NCI-H748 (cell line): ENCODE measurements around the gene SLC24A3.
"Not testable (repeated sequence)": the region's sequence is repeated elsewhere in the genome, so short reads cannot be mapped to it uniquely, and the experiment has no call there.

ENCODE experiments used
- DNase-seq: peaks from one replicate; lab custom pipeline; 2025; ENCODE audit not compliant: unreplicated experiment; lab: John Stamatoyannopoulos, UW

The SLC24A3 gene

GRCh38 chr20:19659448-19659847, 447.0 kb downstream of the SLC24A3 start:
- DNase-seq, result no peak

GRCh38 chr20:19660808-19661378, 448.5 kb downstream of the SLC24A3 start:
- no peak for DNase-seq

- peak; percentile 75 for DNase-seq
These were observed 449.5 kb downstream of the SLC24A3 start for GRCh38 chr20:19661717-19662636.

- no peak for DNase-seq
These were observed 450.2 kb downstream of the SLC24A3 start for GRCh38 chr20:19662637-19662995.

- no peak for DNase-seq
These were observed 456.0 kb downstream of the SLC24A3 start for GRCh38 chr20:19668418-19668817.

GRCh38 chr20:19670829-19671228, 458.4 kb downstream of the SLC24A3 start:
- peak; percentile 28 for DNase-seq

GRCh38 chr20:19671374-19671773, 458.9 kb downstream of the SLC24A3 start:
- DNase-seq, result no peak

GRCh38 chr20:19672498-19672897, 460.1 kb downstream of the SLC24A3 start:
- DNase-seq, result peak; percentile 63

GRCh38 chr20:19673575-19673974, 461.1 kb downstream of the SLC24A3 start:
- DNase-seq, result peak; percentile 62

- DNase-seq, result no peak
These were observed 463.8 kb downstream of the SLC24A3 start for GRCh38 chr20:19676202-19676601.

- DNase-seq, result no peak
These were observed 464.9 kb downstream of the SLC24A3 start for GRCh38 chr20:19677336-19677735.

GRCh38 chr20:19678591-19678990, 466.1 kb downstream of the SLC24A3 start:
- DNase-seq, result not testable (repeated sequence)

GRCh38 chr20:19679900-19680495, 467.6 kb downstream of the SLC24A3 start:
- DNase-seq, result no peak

- DNase-seq, result no peak
These were observed 469.8 kb downstream of the SLC24A3 start for GRCh38 chr20:19682249-19682648.

GRCh38 chr20:19683188-19683587, 470.7 kb downstream of the SLC24A3 start:
- DNase-seq, result no peak

- DNase-seq, result no peak
These were observed 471.4 kb downstream of the SLC24A3 start for GRCh38 chr20:19683822-19684221.

GRCh38 chr20:19688031-19688806, 475.8 kb downstream of the SLC24A3 start:
- DNase-seq, result peak; percentile 38

GRCh38 chr20:19690462-19690861, 478.0 kb downstream of the SLC24A3 start:
- no peak for DNase-seq

GRCh38 chr20:19691125-19691524, 478.7 kb downstream of the SLC24A3 start:
- no peak for DNase-seq

- no peak for DNase-seq
These were observed 479.7 kb downstream of the SLC24A3 start for GRCh38 chr20:19692100-19692499.

- peak; percentile 64 for DNase-seq
These were observed 480.3 kb downstream of the SLC24A3 start for GRCh38 chr20:19692685-19693119.
